GM15510 (cell line): ENCODE measurements around the gene SLC29A3.

Experiments used
- POLR2A ChIP-seq: IDR thresholded peaks from 3 replicates; pipeline ENCODE4 v1.6.1; 2011; ENCODE audit warnings: borderline replicate concordance; ENCODE audit not compliant: insufficient read length; ENCODE audit errors: extremely low read depth

SLC29A3 gene

DNA sequence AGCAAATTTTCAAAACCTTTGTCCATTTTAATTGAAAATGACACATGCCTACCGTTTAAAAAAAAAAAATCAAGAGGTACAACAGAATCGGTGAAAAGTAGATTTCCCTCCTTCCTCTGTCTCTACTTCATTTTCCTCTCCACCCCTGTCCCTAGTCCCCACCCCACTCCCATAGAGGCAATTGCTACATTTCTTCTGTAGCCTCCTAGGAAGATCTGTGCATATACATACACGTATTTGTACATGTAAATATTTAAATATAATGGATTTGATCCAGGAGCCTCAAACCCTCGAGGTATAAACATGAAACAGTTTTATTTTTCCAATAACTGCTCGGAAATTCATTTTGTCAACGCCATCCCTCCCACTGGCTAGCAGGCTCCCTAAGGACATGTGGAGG lies 14.1 kb upstream of the SLC29A3 start:
- TF ChIP-seq POLR2A = no peak

DNA sequence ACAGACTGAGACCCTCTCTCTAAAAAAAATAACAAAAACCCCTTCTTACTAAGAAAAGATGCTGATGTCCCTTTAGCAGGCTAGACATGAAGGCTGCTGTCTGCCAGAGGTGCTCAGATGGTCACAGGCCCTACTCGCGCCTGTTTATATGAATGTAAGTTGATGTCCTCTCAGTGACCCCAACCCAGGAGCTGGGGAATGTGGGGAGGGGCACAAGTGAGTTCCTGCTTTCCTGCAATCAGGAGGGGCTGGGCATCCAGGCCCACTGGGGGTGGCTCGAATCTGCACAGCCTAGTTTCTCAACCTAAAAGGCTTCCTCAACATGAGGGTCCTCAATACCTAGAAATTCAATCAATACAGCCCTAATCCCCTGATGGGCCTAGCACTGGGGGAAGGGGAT lies 12.1 kb upstream of the SLC29A3 start:
- TF ChIP-seq POLR2A = no peak

DNA sequence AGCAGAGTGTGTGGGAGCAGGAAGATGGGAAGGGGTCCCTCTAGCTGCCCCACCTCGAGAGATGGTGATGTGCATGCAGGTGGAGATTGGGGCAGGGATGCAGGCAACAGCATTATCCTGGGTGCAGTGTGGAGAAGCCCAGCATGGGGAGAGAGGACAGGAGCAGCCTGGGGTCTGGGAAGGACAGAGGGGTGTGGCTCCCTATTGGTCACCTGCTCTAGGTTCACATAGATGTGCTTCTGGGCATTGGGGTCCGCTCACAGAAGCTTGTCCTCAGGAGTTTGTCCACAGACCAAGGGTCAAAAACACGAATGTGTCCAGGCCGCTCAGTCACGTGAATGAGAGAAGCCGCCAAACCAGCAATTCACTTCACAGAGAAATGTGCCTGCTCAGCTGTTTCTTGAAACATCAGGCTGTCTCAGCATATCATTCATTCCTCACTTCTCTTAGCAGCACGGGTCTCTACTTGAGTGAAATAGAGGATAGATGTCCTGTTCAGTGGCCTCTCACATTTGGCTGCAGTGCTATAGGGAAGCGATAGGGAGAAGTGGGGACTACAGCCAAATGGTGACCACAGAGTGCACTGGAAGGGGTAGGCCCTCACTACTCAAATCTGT lies 11.5 kb upstream of the SLC29A3 start:
- no peak for TF ChIP-seq POLR2A

DNA sequence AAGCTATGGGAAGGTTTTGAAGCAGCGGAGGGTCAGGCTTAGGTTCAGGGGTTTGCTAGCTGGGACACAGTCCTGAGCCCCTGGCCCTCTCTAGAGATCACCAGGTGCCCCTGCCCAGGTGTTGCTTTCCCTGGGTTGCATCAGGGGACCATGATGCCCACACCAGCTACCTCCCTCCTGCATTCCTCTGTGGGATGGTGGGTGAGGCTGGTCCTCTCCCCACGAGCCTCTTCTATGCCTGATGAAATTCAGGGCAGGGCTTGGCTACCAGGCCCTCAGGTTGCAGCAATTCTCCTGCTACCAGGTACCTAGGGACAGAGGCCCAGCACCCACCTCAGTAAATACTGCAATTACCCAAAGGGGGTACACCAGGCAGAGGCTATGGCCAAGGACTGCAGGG lies 10.8 kb upstream of the SLC29A3 start:
- no peak for TF ChIP-seq POLR2A

DNA sequence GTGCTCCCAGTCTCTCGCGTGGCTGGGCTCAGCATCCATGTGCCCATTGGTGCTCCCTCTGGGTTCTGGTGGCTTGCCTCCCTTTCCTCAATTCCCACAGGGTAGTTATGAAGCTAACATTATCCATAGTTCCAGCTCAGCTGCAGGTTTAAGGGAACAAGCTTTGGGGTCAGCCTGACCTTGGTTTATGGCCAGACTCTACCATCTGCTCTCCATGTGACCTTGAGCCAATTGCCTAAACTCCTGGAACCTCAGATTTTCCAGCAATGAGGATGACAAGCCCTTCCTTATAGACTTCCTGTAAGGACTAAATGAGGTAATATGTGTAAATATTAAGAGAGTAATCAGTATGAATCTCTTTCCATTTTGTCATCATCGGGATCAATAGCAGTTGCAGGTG lies 10.1 kb upstream of the SLC29A3 start:
- TF ChIP-seq POLR2A = no peak

DNA sequence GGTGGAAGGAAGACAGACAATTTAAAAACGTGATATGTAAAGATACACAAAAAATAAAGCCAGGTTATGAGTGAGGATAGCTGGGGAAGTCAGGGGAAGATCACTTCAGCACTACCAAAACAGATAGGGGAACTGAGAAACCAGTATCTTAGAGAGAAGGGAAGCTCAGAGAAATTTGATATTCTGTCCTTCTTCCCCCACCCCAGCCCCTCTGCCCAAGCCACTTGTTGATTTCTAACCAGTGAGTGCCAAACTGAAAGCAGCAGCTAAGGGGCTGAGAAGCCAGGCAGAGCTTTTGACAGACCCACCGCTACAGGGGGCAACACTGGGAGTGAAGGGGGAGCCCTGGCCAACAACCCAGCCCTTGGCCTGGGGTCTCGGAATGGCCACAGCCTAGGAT lies 9.1 kb upstream of the SLC29A3 start:
- no peak for TF ChIP-seq POLR2A

DNA sequence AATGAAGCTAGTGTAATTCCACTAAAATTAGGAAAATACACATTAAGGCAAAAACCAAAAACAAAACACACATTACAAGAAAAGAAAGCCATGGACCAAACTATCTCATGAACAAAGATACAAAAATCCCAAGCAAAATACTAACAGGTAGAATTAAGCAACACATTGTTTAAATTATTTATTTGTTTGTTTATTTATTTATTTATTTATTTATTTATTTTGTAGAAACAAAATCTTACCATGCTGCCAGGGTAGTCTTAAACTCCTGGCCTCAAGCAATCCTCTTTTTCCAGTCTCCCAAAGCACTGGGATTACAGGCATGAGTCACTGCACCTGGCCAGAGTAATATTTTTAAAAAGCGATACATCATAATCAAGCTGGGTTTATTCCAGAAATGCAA lies 6.8 kb upstream of the SLC29A3 start:
- TF ChIP-seq POLR2A = no peak

DNA sequence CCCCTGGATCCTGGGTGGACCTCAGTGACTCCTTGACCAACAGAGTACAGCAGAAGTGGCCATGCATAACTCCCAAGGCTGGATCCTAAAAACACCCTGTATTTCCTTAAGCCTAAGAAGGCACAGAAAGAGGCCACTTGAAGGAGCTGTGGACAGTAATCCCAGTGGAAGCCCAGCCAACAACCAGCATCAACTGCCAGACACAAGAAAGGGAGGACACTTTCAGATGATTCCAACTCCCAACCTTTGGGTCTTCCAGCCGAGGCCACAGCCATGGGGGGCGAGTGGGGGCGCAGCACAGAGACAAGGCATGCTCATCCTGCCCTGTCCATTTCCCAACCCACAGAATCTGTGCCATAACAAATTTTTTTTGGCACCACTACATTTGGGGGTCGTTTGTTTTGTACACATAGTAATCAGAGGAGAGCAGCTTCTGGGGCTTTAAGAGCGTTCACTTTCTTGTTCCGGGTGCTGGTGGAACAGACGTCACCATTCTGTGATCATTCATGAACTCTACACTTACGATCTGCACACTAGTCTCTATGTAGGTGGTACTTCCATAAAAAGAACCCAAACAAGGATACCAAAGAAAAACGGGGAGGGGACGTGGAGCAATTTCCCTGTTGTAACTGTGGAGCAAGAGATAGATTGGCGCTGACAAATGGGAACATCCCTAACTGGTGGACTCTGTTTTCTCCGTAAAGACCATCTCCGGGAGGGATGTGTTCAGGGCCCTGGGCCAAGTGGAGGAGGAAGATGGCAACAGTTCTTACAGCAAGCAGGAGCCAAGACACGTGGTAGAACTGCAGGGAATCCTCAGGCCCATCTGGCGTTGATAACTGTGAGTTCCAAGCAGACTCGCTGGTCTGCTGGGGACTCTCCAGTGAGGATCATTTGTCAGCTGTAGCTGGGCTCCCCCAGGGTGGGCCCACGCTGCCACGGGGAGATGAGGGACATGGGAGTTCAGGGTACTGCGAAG lies 6.0 kb upstream of the SLC29A3 start:
- TF ChIP-seq POLR2A = no peak

DNA sequence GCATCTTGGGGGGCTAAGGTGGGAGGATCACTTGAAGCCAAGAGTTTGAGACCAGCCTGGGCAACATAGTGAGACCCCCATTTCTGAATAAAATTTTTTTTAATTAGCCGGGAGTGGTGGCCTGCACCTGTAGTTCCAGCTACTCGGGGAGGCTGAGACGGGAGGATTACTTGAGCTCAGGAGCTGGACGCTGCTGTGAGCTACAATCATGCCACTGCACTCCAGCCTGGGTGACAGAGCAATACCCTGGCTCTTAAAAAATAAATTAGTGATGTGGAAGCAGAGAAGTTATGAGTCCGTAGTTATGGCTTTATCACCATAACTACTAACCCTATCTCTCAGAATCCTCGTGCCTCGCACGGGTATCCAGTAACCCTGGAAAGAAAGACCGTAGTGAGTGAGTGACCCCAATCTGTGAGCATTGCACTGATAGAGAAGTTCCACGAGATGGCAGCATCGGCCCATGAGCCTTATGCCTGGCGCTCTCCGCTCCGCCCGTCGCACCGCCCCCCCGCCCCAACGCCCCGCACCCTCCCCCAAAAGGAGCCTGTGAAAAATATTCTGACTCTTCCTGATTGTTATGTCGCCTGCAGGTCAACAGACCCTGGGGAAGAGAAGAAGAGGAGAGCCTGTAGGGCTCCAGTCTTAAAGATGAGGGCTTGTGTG lies 4.9 kb upstream of the SLC29A3 start:
- no peak for TF ChIP-seq POLR2A

DNA sequence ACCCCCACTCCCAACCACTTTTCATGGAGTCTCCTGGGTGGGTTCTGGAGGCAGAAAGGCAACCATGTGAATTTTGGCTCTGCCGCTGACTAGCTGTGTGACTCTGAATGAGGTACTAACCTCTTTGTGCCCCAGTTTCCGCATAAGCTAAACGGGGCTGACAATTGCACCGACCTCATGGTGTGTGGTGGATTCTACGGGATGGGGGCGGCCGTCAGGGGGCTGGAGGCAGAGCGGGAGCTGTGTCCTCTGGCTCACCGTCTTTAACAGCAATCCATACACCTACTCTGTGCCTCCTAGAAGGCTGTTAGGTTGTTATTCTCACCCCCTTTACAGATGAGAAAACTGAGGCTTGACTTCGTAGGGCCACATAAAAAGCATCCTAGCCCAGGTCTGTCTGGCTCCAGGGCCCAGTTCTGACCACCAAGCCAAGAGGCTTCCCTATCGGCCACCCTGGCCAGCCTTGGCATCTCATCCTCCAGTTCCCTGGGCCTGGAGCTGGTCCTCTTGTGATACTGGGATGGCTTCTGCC lies 4.3 kb upstream of the SLC29A3 start:
- TF ChIP-seq POLR2A = no peak

DNA sequence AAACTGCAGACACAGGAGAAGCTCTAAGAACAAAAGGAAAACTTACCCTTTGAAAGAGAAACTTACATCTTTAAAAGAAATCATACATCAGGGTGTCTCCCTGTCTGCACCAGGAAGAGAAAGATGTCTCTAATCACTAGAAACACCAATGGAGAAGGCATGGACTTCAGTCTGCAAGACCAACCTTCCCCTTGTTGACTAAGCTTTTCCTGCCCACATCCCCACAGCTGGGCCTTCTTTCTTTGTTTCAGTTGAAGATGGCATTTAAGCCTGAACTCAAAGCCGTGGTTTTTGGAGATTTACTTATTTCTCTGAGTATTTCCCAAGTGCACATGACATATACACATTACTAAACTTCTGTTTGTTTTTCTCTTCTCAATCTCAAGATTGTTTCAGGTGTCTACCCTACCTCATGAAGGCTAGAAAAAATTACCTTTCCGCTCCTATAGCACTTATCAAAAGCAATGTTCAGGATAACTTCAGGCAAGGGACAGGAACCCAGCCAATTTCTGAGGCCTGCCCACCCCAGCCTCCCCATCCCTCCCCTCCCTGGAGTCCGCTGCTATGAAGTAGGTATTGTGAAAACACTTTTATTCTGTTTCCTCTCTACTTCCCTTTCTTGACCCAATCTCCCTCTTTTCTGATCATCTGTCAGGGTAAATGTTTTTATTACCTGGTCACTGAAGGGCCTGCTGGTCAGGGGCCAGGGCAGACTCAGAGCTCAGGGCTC lies 2.8 kb upstream of the SLC29A3 start:
- no peak for TF ChIP-seq POLR2A

DNA sequence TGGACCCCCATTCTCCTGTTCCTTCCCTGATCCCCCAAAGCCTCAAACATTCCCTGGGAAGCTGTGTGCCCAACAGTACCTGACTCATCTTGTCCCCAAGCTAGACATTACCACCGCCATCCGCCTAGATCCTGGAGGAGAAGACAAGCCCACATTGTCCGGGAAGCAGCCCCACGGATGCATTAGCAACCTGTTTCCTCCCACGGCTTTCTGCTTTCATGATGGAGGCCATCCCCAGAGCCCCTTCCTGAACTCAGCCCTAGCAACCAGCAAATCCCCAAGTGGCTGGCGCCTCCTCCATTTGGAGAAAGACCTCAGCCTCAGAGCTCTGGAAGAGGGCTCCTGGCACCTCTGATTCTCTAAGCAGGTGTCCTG lies 2.3 kb upstream of the SLC29A3 start:
- TF ChIP-seq POLR2A = no peak

DNA sequence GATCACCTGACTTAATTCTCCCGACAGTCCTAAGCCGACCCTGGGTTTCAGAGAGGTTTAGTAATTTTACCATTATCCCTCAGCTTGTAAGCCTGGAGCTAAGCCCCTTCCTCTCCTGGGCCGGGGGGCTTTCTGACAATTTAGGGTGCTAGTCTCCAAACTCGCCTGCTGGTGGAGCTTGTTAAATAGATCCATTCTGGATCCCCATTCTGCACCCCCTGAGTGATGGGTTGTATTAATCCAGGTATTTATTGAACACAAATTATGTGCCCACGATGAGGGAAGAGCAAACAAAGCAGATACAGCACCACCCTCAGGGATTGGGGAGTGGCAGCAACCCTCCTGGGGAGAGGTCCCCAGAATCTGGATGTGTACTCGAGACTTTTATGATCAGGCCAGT lies 1.3 kb upstream of the SLC29A3 start:
- TF ChIP-seq POLR2A = no peak

DNA sequence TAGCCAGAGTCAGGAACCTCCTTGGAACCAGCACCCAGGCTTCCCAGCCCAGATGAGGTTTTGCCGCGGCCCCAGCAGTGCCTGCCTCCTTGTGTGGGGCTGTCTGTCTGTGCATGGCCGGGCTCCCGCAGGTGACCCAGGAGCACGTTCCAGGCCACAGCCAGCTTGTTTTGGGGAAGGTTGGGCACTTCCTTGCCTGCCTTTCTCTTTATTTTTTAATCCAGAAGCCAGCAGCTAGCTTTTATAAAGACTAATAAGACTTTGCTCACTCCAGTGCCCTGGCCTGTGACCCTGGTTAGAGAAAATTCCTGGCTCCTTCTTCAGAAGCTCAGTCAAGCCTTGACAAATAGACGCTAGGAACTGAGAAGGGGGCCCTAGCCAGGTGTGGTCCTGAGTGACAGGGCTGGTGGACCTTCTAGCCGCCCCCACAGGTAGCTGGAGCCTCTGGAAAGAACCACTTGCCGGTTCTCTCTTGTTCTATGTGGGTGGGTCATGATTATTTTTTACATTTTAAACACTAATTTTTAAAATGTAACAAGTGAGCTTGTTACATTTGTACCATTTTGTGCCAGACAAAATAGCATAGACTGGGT lies 837 bp downstream of the SLC29A3 start:
- TF ChIP-seq POLR2A = no peak
